Measurements from ENCODE around the gene CKLF. TPM values are rescaled to one million over a fixed set of nuclear protein-coding genes. Genes with fewer than 3 reads are reported as not detected.

The CKLF gene
- total RNA-seq, 2 experiments from 2014 or later: 199 to 220 TPM

DNA sequence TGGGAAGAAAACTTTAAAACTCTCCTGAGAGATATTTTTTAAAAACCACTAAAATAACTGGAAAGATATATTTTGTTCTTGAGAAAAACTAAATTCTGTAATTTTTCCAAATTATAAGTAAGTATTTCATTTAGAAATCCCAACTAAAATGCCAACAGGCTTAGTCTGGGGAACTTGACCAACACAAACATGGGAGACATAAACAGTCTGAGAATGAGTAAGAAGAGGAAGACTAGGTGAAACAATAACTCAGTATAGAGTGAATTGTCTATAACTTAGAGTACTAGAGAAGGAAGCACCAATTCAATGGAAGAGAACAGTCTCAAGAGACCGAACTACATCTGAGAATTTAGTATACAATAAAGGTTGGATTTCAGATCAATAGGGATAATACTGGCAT is 16.8 kb downstream of the CKLF start:
- CTCF ChIA-PET: interaction anchor here (1.0 to 2.1 kb wide), 4 partner anchors 10 to 36 kb away, joined by 4 to 11 read pairs (median 6); partner anchors contain the start of genes CMTM2 and CMTM3
- Mint-ChIP-seq H3K4me1 (peaks cover 24% of the 10 kb centered on the region), H3K27ac (no peak overlapping the region), H3K9me3 (ENCODE audit: low read depth) (no peaks in the 10 kb centered on the region), H3K36me3 (peaks cover 41% of the 10 kb centered on the region), H3K4me3 (no peak overlapping the region), H3K27me3 (no peaks in the 10 kb centered on the region)
- DNase-seq (no peak), ATAC-seq (no peak)

DNA sequence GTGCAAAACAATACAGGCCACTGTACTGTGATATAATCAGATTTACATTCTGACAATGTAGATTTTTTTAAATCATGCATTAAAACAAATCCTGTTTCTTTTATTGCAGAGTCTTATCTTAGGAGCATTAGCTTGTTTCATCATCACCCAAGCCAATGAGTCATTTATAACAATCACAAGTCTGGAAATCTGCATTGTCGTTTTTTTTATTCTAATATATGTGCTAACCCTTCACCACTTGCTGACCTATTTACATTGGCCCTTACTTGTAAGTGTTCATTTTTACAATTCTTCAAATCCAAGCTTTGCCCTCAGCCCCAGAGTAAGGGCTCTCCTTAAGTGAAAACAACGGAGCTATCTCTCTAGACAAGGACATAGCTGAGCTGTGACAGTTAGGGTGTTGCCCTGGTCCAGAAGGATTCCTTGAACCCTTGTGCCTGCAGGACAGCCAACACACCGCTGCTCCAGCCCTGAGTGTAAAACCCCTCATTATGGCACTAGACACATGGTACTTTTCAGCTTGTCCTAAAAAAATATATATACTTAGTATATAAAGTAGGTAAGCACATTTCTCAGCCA is 17.5 kb downstream of the CKLF start:
- Mint-ChIP-seq H3K27ac (no peak overlapping the region), H3K4me3 (no peak overlapping the region), H3K9me3 (ENCODE audit: low read depth) (no peaks in the 10 kb centered on the region), H3K27me3 (no peaks in the 10 kb centered on the region), H3K4me1 (peaks cover 24% of the 10 kb centered on the region), H3K36me3 (peaks cover 41% of the 10 kb centered on the region)
- no peak for ATAC-seq
- no peak for DNase-seq
- CTCF ChIA-PET: interaction anchor here (0.7 to 2.1 kb wide), 5 partner anchors 9 to 61 kb away, joined by 3 to 11 read pairs (median 4); partner anchors contain the start of genes CKLF and CMTM2

DNA sequence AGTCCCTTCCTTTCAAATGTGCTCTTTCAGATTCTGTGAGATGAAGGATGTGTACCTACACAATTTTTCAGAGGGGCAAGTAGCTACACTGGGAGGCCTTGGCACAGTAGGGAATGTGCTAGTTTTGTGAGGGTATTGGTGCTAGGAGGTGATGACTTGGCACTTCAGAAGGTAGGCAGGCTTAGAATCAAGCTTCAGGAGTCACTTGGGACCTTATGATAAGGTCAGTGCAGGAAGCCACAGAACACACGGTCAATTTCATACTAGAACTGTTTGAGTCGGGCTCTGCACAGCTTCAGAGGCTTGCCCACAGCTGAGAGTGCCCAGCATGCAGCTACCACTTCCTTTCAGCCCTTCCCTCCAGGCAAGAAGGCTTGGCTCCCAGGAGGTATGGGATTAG is 20.0 kb downstream of the CKLF start:
- Mint-ChIP-seq H3K4me3 (no peak overlapping the region), H3K36me3 (peaks cover 19% of the 10 kb centered on the region), H3K27ac (no peak overlapping the region), H3K27me3 (peaks cover 5% of the 10 kb centered on the region), H3K9me3 (ENCODE audit: low read depth) (no peaks in the 10 kb centered on the region), H3K4me1 (peaks cover 19% of the 10 kb centered on the region)
- ATAC-seq: no peak
- CTCF ChIA-PET: interaction anchor here (1.0 to 2.0 kb wide), 4 partner anchors 8 to 92 kb away, joined by 3 to 7 read pairs (median 4); no protein-coding TSS in a partner anchor
- no peak for DNase-seq

DNA sequence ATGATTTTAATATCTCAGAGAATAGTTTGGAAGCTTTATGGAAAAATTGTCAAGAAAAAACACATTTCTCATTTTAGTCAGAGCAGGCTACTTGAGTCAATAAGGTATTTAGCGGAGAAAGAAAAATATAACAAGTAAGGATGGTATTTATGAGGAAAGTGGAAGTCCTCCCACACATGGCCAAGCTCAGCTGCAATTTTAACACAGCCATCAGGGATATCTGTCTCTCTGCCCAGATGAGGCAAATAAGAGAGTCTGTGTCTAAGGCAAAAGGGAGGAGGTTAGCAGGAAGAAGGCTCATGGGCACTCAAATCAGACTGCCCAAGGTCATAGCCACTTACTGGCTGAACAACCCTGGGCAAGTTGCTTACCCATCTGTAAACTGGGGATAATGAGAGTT is 21.7 kb downstream of the CKLF start:
- Mint-ChIP-seq H3K4me3 (no peak overlapping the region), H3K27ac (no peak overlapping the region), H3K9me3 (ENCODE audit: low read depth) (no peaks in the 10 kb centered on the region), H3K4me1 (peaks cover 22% of the 10 kb centered on the region), H3K36me3 (peaks cover 13% of the 10 kb centered on the region), H3K27me3 (peaks cover 22% of the 10 kb centered on the region)
- no peak for DNase-seq
- ATAC-seq: no peak
- CTCF ChIA-PET: interaction anchor here (0.9 to 2.5 kb wide), 4 partner anchors 10 to 30 kb away, joined by 3 to 11 read pairs (median 4); no protein-coding TSS in a partner anchor

DNA sequence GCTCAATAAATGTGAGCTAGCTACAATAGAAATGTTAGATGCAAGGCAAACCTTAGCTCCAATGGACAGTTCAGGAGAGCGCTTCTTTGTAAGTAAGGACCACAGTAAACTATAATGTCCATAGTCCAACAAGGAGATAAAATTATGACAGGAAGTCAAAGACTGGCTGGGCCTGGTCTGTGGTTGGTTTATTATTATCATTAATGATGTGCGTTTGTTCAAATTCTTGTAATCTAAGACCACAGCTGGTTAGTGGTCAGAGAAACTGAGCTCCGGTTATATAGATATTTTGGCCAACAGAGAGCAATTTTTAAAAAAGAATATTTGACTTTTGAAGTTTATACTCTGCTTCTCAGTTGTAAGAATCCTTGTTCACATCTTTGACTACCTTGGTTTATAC is 22.2 kb downstream of the CKLF start:
- H3K27ac Mint-ChIP-seq: no peak overlapping the region
- CTCF ChIA-PET: interaction anchor here (0.8 to 2.5 kb wide), 3 partner anchors 12 to 33 kb away, joined by 3 to 11 read pairs (median 3); no protein-coding TSS in a partner anchor
- ATAC-seq (no peak), DNase-seq (no peak)
- peaks cover 13% of the 10 kb centered on the region for H3K36me3 Mint-ChIP-seq
- no peaks in the 10 kb centered on the region for H3K9me3 Mint-ChIP-seq (ENCODE audit: low read depth)
- H3K4me3 Mint-ChIP-seq: no peak overlapping the region
- peaks cover 25% of the 10 kb centered on the region for H3K4me1 Mint-ChIP-seq
- H3K27me3 Mint-ChIP-seq: peaks cover 26% of the 10 kb centered on the region

DNA sequence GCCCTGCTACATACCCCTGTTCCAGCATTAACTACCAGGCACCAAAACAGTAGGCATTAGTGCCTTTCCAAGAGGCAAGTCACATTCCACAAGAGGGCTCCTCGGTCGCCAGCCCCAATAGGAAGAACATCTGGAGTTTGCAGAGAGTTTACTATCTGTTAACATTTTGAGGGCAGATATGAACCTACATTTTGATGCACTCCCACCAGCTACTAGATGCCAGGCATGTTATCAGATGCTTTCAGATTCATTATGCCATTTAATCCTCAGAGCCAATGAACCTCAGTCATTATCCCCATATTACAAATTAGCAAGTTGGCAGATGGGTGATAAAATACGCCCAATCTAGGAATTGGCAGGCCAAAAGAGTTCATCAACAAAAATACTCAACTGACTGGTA is 22.7 kb downstream of the CKLF start:
- Mint-ChIP-seq H3K4me1 (peaks cover 27% of the 10 kb centered on the region), H3K27me3 (peaks cover 32% of the 10 kb centered on the region), H3K9me3 (ENCODE audit: low read depth) (no peaks in the 10 kb centered on the region), H3K27ac (no peak overlapping the region), H3K36me3 (peaks cover 11% of the 10 kb centered on the region), H3K4me3 (no peak overlapping the region)
- CTCF ChIA-PET: interaction anchor here (0.8 to 2.5 kb wide), 3 partner anchors 13 to 86 kb away, joined by 3 to 11 read pairs (median 3); no protein-coding TSS in a partner anchor
- ATAC-seq: no peak
- DNase-seq: no peak

DNA sequence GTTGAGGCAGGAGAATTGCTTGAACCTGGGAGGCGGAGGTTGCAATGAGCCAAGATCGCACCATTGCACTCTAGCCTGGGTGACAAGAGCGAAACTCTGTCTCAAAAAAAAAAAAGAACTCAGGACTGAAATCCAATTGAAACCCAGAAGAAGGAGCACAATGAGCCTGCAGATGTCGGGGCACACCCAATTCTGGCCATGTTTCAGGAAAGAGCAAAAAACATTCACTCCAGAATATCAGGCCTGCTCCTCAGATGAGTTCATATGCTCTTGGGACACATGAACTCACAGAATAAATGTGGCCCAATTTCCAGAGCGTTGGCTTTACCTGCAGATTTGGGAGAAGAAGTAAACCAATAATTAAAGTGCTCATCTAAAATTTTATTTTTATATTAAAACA is 23.9 kb downstream of the CKLF start:
- ATAC-seq (no peak), DNase-seq (no peak)
- Mint-ChIP-seq H3K9me3 (ENCODE audit: low read depth) (no peaks in the 10 kb centered on the region), H3K4me1 (peaks cover 27% of the 10 kb centered on the region), H3K27ac (no peak overlapping the region), H3K27me3 (peaks cover 42% of the 10 kb centered on the region), H3K36me3 (peaks cover 6% of the 10 kb centered on the region), H3K4me3 (no peak overlapping the region)
- CTCF ChIA-PET: interaction anchor here (0.8 to 1.4 kb wide), 2 partner anchors 74 to 88 kb away, joined by 3 read pairs; no protein-coding TSS in a partner anchor

DNA sequence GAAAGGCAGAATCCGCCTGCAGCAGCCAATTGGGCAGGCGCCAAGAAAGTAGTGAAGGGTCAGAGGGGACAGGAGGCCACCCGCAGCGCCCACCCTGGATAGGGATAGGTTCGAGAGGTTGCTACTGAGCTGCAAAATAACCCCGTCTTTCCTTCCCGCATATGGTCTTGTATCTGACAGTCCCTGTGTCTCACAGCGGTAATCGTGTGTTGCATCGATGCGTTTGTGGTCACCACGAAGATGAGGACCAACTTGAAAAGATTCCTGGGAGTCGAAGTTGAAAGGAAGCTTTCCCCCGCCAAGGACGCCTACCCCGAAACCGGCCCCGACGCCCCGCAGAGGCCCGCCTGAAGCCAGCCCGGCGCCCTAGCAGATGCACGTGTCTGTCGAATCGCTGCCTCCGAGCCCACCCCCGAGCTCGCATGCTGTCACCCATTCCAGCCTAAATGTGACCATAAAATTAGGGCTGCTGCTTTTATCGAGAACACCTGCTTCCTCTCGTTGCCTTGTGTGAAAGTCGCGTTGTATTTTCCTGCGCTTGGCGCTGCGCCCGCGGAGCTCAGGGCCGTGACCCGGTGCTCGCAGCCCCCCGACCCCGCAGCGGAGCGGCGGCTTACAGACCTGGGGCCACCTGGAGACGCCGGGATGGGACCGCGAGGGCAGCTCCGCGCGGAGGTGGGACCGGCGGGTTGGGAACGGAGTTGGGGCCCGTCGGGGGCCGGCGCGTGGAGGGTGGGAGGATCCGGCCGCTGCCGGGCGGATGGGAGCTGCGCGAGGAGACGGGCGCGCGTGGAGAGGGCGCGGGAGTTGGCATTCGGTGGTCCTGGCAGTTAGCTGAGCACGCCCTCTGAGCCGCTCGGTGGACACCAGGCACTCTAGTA is 26.5 kb downstream of the CKLF start, which contains the start of gene CMTM2:
Gene CMTM2 (plus strand): TSS at position 813 of the 881 bp plus-strand sequence. CDS start 145 bp downstream, outside the sequence.
- Mint-ChIP-seq H3K4me1 (peaks cover 20% of the 10 kb centered on the region), H3K27me3 (peaks cover 42% of the 10 kb centered on the region), H3K9me3 (ENCODE audit: low read depth) (no peaks in the 10 kb centered on the region), H3K27ac (no peak within 1 kb of the TSS), H3K36me3 (peaks cover 8% of the 10 kb centered on the region), H3K4me3 (no peak within 1 kb of the TSS)
- DNase-seq (no peak), ATAC-seq (peak; percentile 39)
- CTCF ChIA-PET: interaction anchor here (1.0 to 2.7 kb wide), 7 partner anchors 9 to 172 kb away, joined by 3 to 10 read pairs (median 5); partner anchors contain the start of gene CKLF

DNA sequence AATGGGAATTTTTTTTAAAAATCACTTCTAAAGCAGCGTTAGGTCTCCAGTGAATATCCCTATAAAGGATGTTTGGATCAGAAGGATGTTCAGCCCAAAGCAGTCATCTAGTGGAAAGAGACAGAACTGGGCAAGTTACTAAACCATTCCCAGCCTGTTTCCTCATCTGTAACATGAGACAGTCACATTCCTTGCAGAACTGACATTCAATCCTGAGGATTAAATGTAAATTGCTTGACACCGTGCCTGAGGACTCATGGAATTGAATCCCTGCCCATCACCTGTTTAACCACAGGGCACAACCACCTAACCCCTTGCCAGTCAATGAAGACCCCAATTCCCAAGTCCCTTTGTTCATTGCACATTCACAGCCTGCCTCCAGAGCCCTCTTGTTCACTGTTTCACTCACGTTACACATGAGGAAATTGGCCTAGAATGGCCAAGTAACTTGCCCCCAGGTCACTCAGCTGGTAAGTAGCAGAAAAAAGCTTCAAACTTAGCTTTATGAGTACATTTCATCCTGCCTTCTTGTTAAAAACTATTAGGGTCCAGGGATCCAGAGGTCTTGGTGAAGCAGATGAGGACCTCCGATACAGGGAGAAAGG is 28.3 kb downstream of the CKLF start:
- DNase-seq (no peak), ATAC-seq (no peak)
- Mint-ChIP-seq H3K27me3 (peaks cover 42% of the 10 kb centered on the region), H3K9me3 (ENCODE audit: low read depth) (no peaks in the 10 kb centered on the region), H3K36me3 (peaks cover 4% of the 10 kb centered on the region), H3K27ac (no peak overlapping the region), H3K4me3 (no peak overlapping the region), H3K4me1 (peaks cover 14% of the 10 kb centered on the region)
- CTCF ChIA-PET: interaction anchor here (2.7 kb wide), 1 partner anchor 18 kb away, joined by 10 read pairs; no protein-coding TSS in a partner anchor

DNA sequence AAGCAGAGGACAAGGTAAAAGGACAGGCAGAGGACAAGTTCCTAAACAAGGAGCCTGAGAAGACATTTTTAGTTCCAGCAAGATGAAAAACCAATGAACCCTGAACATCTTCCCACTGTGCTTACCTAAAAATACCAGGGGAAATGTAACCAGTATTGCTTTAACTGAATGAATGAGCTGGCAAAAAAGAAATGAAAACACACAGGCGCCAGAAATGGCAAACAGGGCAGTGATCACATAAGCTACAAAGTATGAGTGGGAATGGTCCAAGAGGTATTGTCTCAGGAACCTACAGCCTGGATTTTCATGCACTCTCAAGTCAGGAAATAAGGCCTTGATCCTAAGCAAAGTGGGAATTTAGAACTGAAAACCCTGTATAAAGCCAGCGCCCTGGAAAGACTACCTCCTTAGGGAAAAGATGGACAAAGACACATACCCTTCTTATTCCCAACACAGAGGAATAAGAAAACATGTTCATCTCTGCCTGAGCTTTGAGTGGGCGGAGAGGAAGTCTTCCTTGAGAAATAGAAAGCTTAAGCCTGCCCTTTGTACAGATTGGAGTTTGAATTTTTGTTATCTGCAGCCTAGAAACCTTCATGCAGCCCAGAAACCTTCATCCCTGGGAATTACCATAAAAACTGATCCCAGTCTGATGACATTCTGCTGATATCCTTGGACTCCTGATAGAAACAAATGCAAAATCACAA is 29.0 kb downstream of the CKLF start:
- no peak for ATAC-seq
- peaks cover 42% of the 10 kb centered on the region for H3K27me3 Mint-ChIP-seq
- H3K36me3 Mint-ChIP-seq: peaks cover 3% of the 10 kb centered on the region
- no peak for DNase-seq
- no peak overlapping the region for H3K4me3 Mint-ChIP-seq
- H3K27ac Mint-ChIP-seq: no peak overlapping the region
- H3K4me1 Mint-ChIP-seq: peaks cover 14% of the 10 kb centered on the region
- CTCF ChIA-PET: interaction anchor here (1.4 to 2.8 kb wide), 5 partner anchors 9 to 175 kb away, joined by 3 to 10 read pairs (median 5); partner anchors contain the start of genes CKLF and CMTM3
- no peaks in the 10 kb centered on the region for H3K9me3 Mint-ChIP-seq (ENCODE audit: low read depth)

DNA sequence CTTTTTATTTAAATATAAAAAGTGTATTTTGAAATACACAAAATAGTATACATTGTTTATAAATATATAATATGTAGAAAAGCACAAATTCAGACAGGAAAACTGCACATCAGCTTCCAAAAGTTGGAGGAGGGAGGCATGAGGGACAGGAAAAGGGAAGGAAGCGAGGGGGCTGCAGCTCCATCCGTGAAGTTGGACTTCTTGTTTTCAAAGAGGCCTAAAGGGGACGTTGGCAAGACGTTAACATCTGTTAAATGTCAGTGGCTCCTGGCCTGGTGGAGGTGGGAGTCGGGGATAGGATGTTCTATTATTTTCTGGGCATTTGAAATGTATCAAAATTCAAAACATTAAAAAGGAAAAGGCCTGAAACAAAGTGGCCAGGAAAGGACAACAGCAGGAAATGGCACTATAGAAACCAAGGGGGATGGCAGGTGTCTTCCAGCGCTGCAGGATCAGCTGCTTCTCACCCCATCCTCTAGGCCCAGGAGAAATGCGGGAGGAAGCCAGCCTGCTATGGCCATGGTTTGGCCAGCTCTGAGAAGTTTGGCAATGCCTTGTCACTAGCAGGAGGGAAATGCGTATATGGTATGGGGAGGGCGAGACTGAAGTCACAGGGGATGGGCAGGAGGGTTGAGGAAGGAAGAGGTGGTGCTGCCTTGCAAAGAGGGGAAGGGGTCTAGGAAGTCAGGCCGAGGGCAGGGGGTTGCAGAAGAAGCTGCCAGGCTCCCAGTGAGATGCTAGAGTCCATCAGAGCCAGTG is 33.3 kb downstream of the CKLF start:
- CTCF ChIA-PET: interaction anchor here (0.7 to 1.3 kb wide), 3 partner anchors 23 to 156 kb away, joined by 3 read pairs; no protein-coding TSS in a partner anchor
- Mint-ChIP-seq H3K27me3 (peaks cover 4% of the 10 kb centered on the region), H3K27ac (no peak overlapping the region), H3K9me3 (ENCODE audit: low read depth) (no peaks in the 10 kb centered on the region), H3K36me3 (peaks cover 1% of the 10 kb centered on the region), H3K4me1 (peaks cover 30% of the 10 kb centered on the region), H3K4me3 (no peak overlapping the region)
- no peak for DNase-seq
- no peak for ATAC-seq

Data from activated CD8-positive, alpha-beta memory T cell treated with anti-CD3 and anti-CD28 coated beads, Interleukin-2, amount 10 ng/mL, durations not matched to agents 7 days and 5 days (primary cell).